Measurements from ENCODE around the gene UBC.

Gene UBC

DNA sequence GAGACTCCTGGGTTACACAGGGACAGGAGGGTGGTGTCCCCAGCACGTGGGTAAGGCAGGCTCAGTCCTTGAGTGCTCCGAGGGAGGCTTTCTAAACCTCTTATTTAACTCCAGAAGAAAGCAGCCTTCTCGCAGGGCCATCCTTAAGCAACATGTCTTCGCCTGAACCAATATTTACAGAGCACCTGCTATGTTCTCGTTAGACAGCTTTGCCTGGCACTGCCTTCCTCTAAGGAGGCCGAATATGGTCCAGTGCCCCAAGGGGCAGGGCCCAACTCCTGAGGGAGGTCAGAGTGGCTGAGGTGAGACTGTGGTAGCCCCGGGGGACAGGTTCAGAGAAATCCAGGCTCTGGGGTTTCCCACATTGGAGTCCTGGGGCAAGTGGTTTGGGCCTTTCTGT, 48.7 kb downstream of the UBC start:
- Histone ChIP-seq H3K27ac (ENCODE audit: low read depth, low read length) (no peak overlapping the region), H3K27me3 (ENCODE audit: control insufficient read depth, low read length) (no peaks in the 10 kb centered on the region), H3K4me3 (ENCODE audit: low read length) (no peak overlapping the region), H4K20me1 (ENCODE audit: control insufficient read depth, insufficient read depth, low read depth, low read length) (peaks cover 7% of the 10 kb centered on the region; the same call in 1 of the 2 replicates), H3K9me2 (replicated peaks; ENCODE audit: control insufficient read depth, low read length) (no peaks in the 10 kb centered on the region), H3K36me3 (ENCODE audit: control insufficient read depth, low read length) (peaks cover 29% of the 10 kb centered on the region), H3K4me1 (ENCODE audit: control insufficient read depth, low read length) (peaks cover 83% of the 10 kb centered on the region), H3F3A (ENCODE audit: control insufficient read depth, insufficient read depth) (peaks cover 18% of the 10 kb centered on the region), H3K79me2 (ENCODE audit: control insufficient read depth, low read length) (peaks cover 30% of the 10 kb centered on the region), H3K9me3 (ENCODE audit: control insufficient read depth, insufficient read depth, low read length) (no peaks in the 10 kb centered on the region), H3K4me2 (ENCODE audit: low read length) (no peak overlapping the region; the same call in 1 of the 2 replicates)
- no peak for TF ChIP-seq EZH2phosphoT487 (IDR thresholded peaks at IDR 0.05; ENCODE audit: borderline replicate concordance, low read length)
- TF ChIP-seq, protein P1, sequence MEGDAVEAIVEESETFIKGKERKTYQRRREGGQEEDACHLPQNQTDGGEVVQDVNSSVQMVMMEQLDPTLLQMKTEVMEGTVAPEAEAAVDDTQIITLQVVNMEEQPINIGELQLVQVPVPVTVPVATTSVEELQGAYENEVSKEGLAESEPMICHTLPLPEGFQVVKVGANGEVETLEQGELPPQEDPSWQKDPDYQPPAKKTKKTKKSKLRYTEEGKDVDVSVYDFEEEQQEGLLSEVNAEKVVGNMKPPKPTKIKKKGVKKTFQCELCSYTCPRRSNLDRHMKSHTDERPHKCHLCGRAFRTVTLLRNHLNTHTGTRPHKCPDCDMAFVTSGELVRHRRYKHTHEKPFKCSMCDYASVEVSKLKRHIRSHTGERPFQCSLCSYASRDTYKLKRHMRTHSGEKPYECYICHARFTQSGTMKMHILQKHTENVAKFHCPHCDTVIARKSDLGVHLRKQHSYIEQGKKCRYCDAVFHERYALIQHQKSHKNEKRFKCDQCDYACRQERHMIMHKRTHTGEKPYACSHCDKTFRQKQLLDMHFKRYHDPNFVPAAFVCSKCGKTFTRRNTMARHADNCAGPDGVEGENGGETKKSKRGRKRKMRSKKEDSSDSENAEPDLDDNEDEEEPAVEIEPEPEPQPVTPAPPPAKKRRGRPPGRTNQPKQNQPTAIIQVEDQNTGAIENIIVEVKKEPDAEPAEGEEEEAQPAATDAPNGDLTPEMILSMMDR (IDR thresholded peaks at IDR 0.05; ENCODE audit: low read depth, low read length, poor library complexity, severe bottlenecking) = no peak

GRCh38 chr12:124864326-124864752, 50.1 kb downstream of the UBC start:
- Histone ChIP-seq H3K27ac (ENCODE audit: low read depth, low read length) (peak overlapping the region; percentile 62), H3K4me2 (ENCODE audit: low read length) (peak overlapping the region; percentile 93), H3K4me1 (ENCODE audit: control insufficient read depth, low read length) (peaks cover 85% of the 10 kb centered on the region), H3K9me3 (ENCODE audit: control insufficient read depth, insufficient read depth, low read length) (no peaks in the 10 kb centered on the region), H3K79me2 (ENCODE audit: control insufficient read depth, low read length) (peaks cover 44% of the 10 kb centered on the region), H4K20me1 (ENCODE audit: control insufficient read depth, insufficient read depth, low read depth, low read length) (peaks cover 7% of the 10 kb centered on the region; the same call in 1 of the 2 replicates), H3K9me2 (replicated peaks; ENCODE audit: control insufficient read depth, low read length) (no peaks in the 10 kb centered on the region), H3K27me3 (ENCODE audit: control insufficient read depth, low read length) (no peaks in the 10 kb centered on the region), H3K4me3 (ENCODE audit: low read length) (peak overlapping the region; percentile 83), H3F3A (ENCODE audit: control insufficient read depth, insufficient read depth) (peaks cover 20% of the 10 kb centered on the region), H3K36me3 (ENCODE audit: control insufficient read depth, low read length) (peaks cover 42% of the 10 kb centered on the region)
- no peak for TF ChIP-seq EZH2phosphoT487 (IDR thresholded peaks at IDR 0.05; ENCODE audit: borderline replicate concordance, low read length)
- TF ChIP-seq, protein P1 (IDR thresholded peaks at IDR 0.05; ENCODE audit: low read depth, low read length, poor library complexity, severe bottlenecking) = no peak

DNA sequence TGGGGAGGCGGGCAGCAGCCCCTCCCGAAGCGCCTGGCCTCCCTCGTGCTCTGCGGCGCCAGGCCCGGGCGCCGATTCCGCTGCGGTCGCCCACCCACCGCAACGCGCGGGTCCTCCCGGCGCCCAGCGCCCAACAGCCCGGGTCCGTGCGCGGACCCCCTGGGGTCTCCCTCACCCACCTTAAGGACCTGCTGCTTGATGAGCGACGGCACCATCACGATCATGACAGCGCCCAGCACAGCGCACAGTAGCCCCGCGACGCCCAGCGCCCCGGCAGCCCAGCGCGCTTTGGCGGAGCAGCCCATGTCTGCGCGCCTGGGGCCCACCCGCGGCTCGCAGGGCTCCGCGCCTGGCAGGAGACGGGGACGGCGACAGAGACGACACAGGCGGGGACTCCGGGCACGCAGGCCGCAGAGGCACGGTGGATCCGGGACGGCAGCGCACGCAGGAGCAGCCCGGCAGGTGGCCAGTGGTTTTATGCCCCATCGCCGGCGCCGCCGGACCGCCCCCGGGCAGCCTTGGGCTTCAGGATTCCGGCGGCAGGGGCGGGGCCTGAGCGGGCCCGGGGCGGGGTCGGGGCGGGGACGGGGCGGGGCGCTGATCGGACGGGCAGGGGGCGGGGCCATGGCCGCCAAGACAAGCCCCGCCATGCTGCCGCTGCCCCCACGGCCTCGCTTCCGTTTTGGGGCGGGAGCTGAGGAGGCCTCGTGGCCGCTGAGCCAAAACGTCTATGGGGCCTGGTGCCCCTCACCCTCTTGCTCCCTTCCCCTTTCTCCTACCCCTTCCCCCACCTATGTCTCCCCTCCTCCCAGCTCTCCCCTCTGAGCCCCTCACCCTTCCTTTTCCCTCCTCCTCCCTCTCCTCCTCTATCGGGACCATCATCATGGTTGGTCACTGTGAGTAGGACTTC, 50.8 kb downstream of the UBC start, which contains the start of gene SCARB1:
TSS of gene SCARB1 (minus strand) at position 449 of the 910 bp plus-strand sequence. CDS start at position 305, 144 bp downstream.
- H3K4me1 ChIP-seq (ENCODE audit: control insufficient read depth, low read length) = peaks cover 82% of the 10 kb centered on the region
- peak within 1 kb of the TSS; percentile 93 for H3K4me2 ChIP-seq (ENCODE audit: low read length)
- H3K4me3 ChIP-seq (ENCODE audit: low read length) = peak within 1 kb of the TSS; percentile 83
- peaks cover 47% of the 10 kb centered on the region for H3K36me3 ChIP-seq (ENCODE audit: control insufficient read depth, low read length)
- peaks cover 50% of the 10 kb centered on the region for H3K79me2 ChIP-seq (ENCODE audit: control insufficient read depth, low read length)
- H3K27ac ChIP-seq (ENCODE audit: low read depth, low read length) = peak within 1 kb of the TSS; percentile 69
- peaks cover 20% of the 10 kb centered on the region for H3F3A ChIP-seq (ENCODE audit: control insufficient read depth, insufficient read depth)
- TF ChIP-seq, protein P1 (IDR thresholded peaks at IDR 0.05; ENCODE audit: low read depth, low read length, poor library complexity, severe bottlenecking) = no peak
- no peak for TF ChIP-seq EZH2phosphoT487 (IDR thresholded peaks at IDR 0.05; ENCODE audit: borderline replicate concordance, low read length)
- no peaks in the 10 kb centered on the region for H3K9me2 ChIP-seq (replicated peaks; ENCODE audit: control insufficient read depth, low read length)
- peaks cover 7% of the 10 kb centered on the region; the same call in 1 of the 2 replicates for H4K20me1 ChIP-seq (ENCODE audit: control insufficient read depth, insufficient read depth, low read depth, low read length)
- H3K9me3 ChIP-seq (ENCODE audit: control insufficient read depth, insufficient read depth, low read length) = no peaks in the 10 kb centered on the region
- H3K27me3 ChIP-seq (ENCODE audit: control insufficient read depth, low read length) = no peaks in the 10 kb centered on the region
